ACC112 (cell line): ENCODE results near the gene SLC6A3.
"Not testable (repeated sequence)": the region's sequence is repeated elsewhere in the genome, so short reads cannot be mapped to it uniquely, and the experiment has no call there.

Experiments used
- H2AFZ ChIP-seq: fragments of 200-600 bp; sonication (generic); one replicate; pipeline ENCODE4 v1.6.0; 2017; ENCODE audit warnings: antibody characterized with exemption, low read length; ENCODE audit not compliant: unreplicated experiment
- H3K27ac ChIP-seq: fragments of 200-600 bp; sonication (generic); 2 replicates; pipeline ENCODE4 v1.5.1; 2014; ENCODE audit warnings: low read depth, mild to moderate bottlenecking, antibody characterized with exemption, low read length, moderate library complexity
- H3K27me3 ChIP-seq: fragments of 200-600 bp; sonication (generic); 2 replicates; pipeline ENCODE4 v1.6.1; 2014; ENCODE audit warnings: mild to moderate bottlenecking, antibody characterized with exemption, low read length, moderate library complexity, mixed read lengths; ENCODE audit not compliant: insufficient read depth
- H3K36me3 ChIP-seq: fragments of 200-600 bp; sonication (generic); 2 replicates; pipeline ENCODE4 v1.6.1; 2016; ENCODE audit warnings: mild to moderate bottlenecking, antibody characterized with exemption, low read length, moderate library complexity, mixed read lengths; ENCODE audit not compliant: insufficient read depth
- H3K4me1 ChIP-seq: fragments of 200-600 bp; sonication (generic); one replicate; pipeline ENCODE4 v1.6.1; 2016; ENCODE audit warnings: low read length, mixed read lengths; ENCODE audit not compliant: insufficient read depth, unreplicated experiment, control insufficient read depth
- H3K4me3 ChIP-seq: fragments of 200-600 bp; sonication (generic); 2 replicates; pipeline ENCODE4 v1.5.1; 2014; ENCODE audit warnings: mild to moderate bottlenecking, low read depth, low read length
- H3K79me2 ChIP-seq: fragments of 200-600 bp; sonication (generic); one replicate; pipeline ENCODE4 v1.6.0; 2016; ENCODE audit warnings: low read length; ENCODE audit not compliant: control insufficient read depth, unreplicated experiment, insufficient read depth

SLC6A3 gene

GRCh38 chr5:1478271-1479035 is 33.2 kb upstream of the SLC6A3 start:
- Histone ChIP-seq H3K27me3 (no peaks in the 10 kb centered on the region), H3K36me3 (peaks cover 5% of the 10 kb centered on the region; the same call in 1 of the 2 replicates), H3K4me1 (peaks cover 6% of the 10 kb centered on the region), H3K4me3 (no peak overlapping the region), H2AFZ (no peak overlapping the region), H3K79me2 (no peaks in the 10 kb centered on the region), H3K27ac (no peak overlapping the region)

- Histone ChIP-seq H3K4me3 (no peak overlapping the region), H3K4me1 (peaks cover 6% of the 10 kb centered on the region), H3K27ac (no peak overlapping the region), H3K79me2 (no peaks in the 10 kb centered on the region), H2AFZ (no peak overlapping the region), H3K27me3 (no peaks in the 10 kb centered on the region), H3K36me3 (peaks cover 5% of the 10 kb centered on the region; the same call in 1 of the 2 replicates)
Measured at GRCh38 chr5:1477341-1477740, 32.1 kb upstream of the SLC6A3 start.

DNA sequence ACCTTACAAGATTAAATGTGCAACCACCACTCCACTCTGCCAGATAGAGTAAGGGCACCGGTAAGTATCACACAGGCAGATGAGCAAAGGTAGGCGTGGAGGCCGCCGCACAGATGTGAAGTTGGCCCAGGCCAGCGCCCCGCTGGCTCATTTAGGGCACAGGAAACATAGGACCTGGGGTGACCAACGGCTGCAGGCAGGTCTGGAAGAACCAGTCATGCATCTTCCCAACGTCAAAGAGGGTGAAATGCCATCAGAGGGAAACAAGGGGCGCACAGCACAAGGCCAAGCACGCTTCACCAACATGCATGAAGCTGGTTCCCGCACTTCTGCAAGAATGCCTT is 31.7 kb upstream of the SLC6A3 start:
- no peak overlapping the region for H3K27ac ChIP-seq
- peaks cover 5% of the 10 kb centered on the region; the same call in 1 of the 2 replicates for H3K36me3 ChIP-seq
- peaks cover 6% of the 10 kb centered on the region for H3K4me1 ChIP-seq
- no peaks in the 10 kb centered on the region for H3K79me2 ChIP-seq
- H2AFZ ChIP-seq, result no peak overlapping the region
- no peaks in the 10 kb centered on the region for H3K27me3 ChIP-seq
- H3K4me3 ChIP-seq, result no peak overlapping the region

GRCh38 chr5:1476181-1476966 is 31.1 kb upstream of the SLC6A3 start:
- peaks cover 5% of the 10 kb centered on the region; the same call in 1 of the 2 replicates for H3K36me3 ChIP-seq

GRCh38 chr5:1475544-1475900 is 30.3 kb upstream of the SLC6A3 start:
- not testable (repeated sequence) for H3K79me2 ChIP-seq, H3K4me3 ChIP-seq, H3K27ac ChIP-seq, H3K27me3 ChIP-seq, H3K36me3 ChIP-seq, H3K4me1 ChIP-seq, H2AFZ ChIP-seq

More at GRCh38 chr5:1476181-1476966, 31.1 kb upstream of the SLC6A3 start:
- Histone ChIP-seq H2AFZ (no peak overlapping the region), H3K4me1 (peaks cover 6% of the 10 kb centered on the region), H3K27ac (no peak overlapping the region), H3K79me2 (no peaks in the 10 kb centered on the region), H3K4me3 (no peak overlapping the region), H3K27me3 (no peaks in the 10 kb centered on the region)

GRCh38 chr5:1474866-1475543 is 29.8 kb upstream of the SLC6A3 start:
- Histone ChIP-seq H2AFZ (no peak overlapping the region), H3K4me3 (no peak overlapping the region), H3K79me2 (no peaks in the 10 kb centered on the region), H3K36me3 (peaks cover 9% of the 10 kb centered on the region; the same call in 1 of the 2 replicates), H3K4me1 (peaks cover 9% of the 10 kb centered on the region), H3K27me3 (no peaks in the 10 kb centered on the region), H3K27ac (no peak overlapping the region)

- peaks cover 5% of the 10 kb centered on the region for H3K4me1 ChIP-seq
- no peaks in the 10 kb centered on the region for H3K79me2 ChIP-seq
- H3K27ac ChIP-seq, result no peak overlapping the region
- H3K27me3 ChIP-seq, result no peaks in the 10 kb centered on the region
- H2AFZ ChIP-seq, result no peak overlapping the region
- no peak overlapping the region for H3K4me3 ChIP-seq
- H3K36me3 ChIP-seq, result peaks cover 9% of the 10 kb centered on the region; the same call in 1 of the 2 replicates
Measured at GRCh38 chr5:1474183-1474839, 29.1 kb upstream of the SLC6A3 start.

GRCh38 chr5:1473746-1474145 is 28.5 kb upstream of the SLC6A3 start:
- no peaks in the 10 kb centered on the region for H3K79me2 ChIP-seq
- H3K36me3 ChIP-seq, result peaks cover 10% of the 10 kb centered on the region; the same call in 1 of the 2 replicates
- no peaks in the 10 kb centered on the region for H3K27me3 ChIP-seq
- no peak overlapping the region for H2AFZ ChIP-seq
- H3K4me1 ChIP-seq, result peaks cover 5% of the 10 kb centered on the region
- no peak overlapping the region for H3K4me3 ChIP-seq
- H3K27ac ChIP-seq, result no peak overlapping the region

DNA sequence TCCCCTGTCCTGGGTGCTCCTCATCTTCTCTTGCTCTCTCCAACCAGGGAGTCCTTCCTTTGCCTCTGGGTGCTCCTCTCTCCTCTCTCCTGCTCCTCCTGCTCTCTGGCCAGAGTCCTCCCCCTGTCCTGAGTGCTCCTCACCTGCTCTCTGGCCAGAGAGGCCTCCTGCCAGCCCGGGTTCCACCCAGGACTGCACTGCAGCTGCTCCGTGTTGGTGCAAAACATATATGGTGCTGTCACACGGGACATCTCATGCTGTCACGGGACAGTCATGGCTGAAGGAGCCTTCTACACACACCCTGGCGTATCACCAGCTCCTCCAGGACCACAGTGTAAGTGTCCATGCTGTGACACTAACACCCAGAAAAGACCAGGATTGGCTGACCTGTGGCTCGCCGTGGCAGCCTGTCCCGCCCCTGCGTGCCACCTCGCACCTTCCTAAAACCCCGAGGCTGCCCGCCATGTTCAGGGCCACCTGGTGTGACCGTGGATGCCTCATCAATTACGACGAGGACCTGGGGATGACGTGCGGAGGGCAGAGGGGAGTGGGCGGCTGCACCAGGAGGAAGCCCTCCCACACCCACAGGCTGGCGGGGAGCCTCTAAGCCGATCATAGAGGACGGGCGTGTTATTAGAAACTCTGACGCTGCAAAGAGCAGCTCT is 27.9 kb upstream of the SLC6A3 start:
- Histone ChIP-seq H3K4me1 (peaks cover 5% of the 10 kb centered on the region), H3K79me2 (no peaks in the 10 kb centered on the region), H3K36me3 (peaks cover 11% of the 10 kb centered on the region; the same call in 1 of the 2 replicates), H3K27ac (no peak overlapping the region), H2AFZ (no peak overlapping the region), H3K27me3 (no peaks in the 10 kb centered on the region), H3K4me3 (no peak overlapping the region)
